HEK293T (cell line): ENCODE measurements around the gene DHRS1.

Experiments used
- CTCF ChIA-PET: fragments of 350-600 bp; formaldehyde crosslinking; extraction: SDS; loops from one replicate; lab custom pipeline; 2021; ENCODE audit warnings: antibody characterized with exemption, inconsistent platforms; lab: Yijun Ruan, JAX
- POLR2A ChIA-PET: fragments of 350-600 bp; formaldehyde crosslinking; extraction: SDS; loops from one replicate; lab custom pipeline; 2020; ENCODE audit warnings: antibody characterized with exemption, inconsistent platforms; lab: Yijun Ruan, JAX
- DNase-seq: peaks from one replicate; pipeline ENCODE4 v3.0.0; 2012; ENCODE audit warnings: mixed read lengths; ENCODE audit errors: extremely low spot score
- ARNT ChIP-seq: fragments of 450-650 bp; IDR thresholded peaks from 2 replicates; pipeline ENCODE4 v1.6.1; 2017; ENCODE audit warnings: mild to moderate bottlenecking
- BHLHE40 ChIP-seq: fragments of 450-650 bp; IDR thresholded peaks from 2 replicates; pipeline ENCODE4 v1.6.1; 2016; ENCODE audit warnings: mild to moderate bottlenecking, moderate library complexity, borderline replicate concordance
- CTBP1 ChIP-seq: fragments of 450-650 bp; IDR thresholded peaks from 2 replicates; pipeline ENCODE4 v1.6.1; 2016; ENCODE audit warnings: borderline replicate concordance
- ELF4 ChIP-seq: fragments of 450-650 bp; IDR thresholded peaks from 2 replicates; pipeline ENCODE4 v1.6.1; 2017; ENCODE audit warnings: antibody characterized with exemption
- FOXA1 ChIP-seq: fragments of 450-650 bp; IDR thresholded peaks from 2 replicates; pipeline ENCODE4 v1.6.1; 2016; ENCODE audit warnings: mild to moderate bottlenecking
- FOXK2 ChIP-seq: fragments of 450-650 bp; IDR thresholded peaks from 2 replicates; pipeline ENCODE4 v1.6.1; 2016; ENCODE audit warnings: mild to moderate bottlenecking
- FOXM1 ChIP-seq: fragments of 450-650 bp; IDR thresholded peaks from 2 replicates; pipeline ENCODE4 v1.6.1; 2017; ENCODE audit warnings: mild to moderate bottlenecking, borderline replicate concordance
- HDGF ChIP-seq: fragments of 450-650 bp; IDR thresholded peaks from 2 replicates; pipeline ENCODE4 v1.6.1; 2017; ENCODE audit warnings: antibody characterized with exemption, borderline replicate concordance
- L3MBTL2 ChIP-seq: fragments of 450-650 bp; conservative IDR thresholded peaks from 2 replicates; pipeline ENCODE4 v1.6.1; 2016; ENCODE audit warnings: mild to moderate bottlenecking
- LEF1 ChIP-seq: fragments of 450-650 bp; IDR thresholded peaks from 2 replicates; pipeline ENCODE4 v1.6.1; 2017; ENCODE audit warnings: mild to moderate bottlenecking, borderline replicate concordance
- NFRKB ChIP-seq: fragments of 450-650 bp; IDR thresholded peaks from 2 replicates; pipeline ENCODE4 v1.6.1; 2016; ENCODE audit warnings: mild to moderate bottlenecking, moderate library complexity
- SP1 ChIP-seq: fragments of 450-650 bp; IDR thresholded peaks from 2 replicates; pipeline ENCODE4 v1.6.1; 2017
- SUZ12 ChIP-seq: fragments of 450-650 bp; IDR thresholded peaks from 2 replicates; pipeline ENCODE4 v1.6.1; 2016; ENCODE audit warnings: mild to moderate bottlenecking
- TARDBP ChIP-seq: fragments of 450-650 bp; IDR thresholded peaks from 2 replicates; pipeline ENCODE4 v1.6.1; 2016
- ZNF384 ChIP-seq: fragments of 450-650 bp; IDR thresholded peaks from 2 replicates; pipeline ENCODE4 v1.6.1; 2016
- TF ChIP-seq, protein P1 (sequence below): fragments of 450-650 bp; IDR thresholded peaks from 2 replicates; pipeline ENCODE4 v1.6.1; 2016

Gene DHRS1

DNA sequence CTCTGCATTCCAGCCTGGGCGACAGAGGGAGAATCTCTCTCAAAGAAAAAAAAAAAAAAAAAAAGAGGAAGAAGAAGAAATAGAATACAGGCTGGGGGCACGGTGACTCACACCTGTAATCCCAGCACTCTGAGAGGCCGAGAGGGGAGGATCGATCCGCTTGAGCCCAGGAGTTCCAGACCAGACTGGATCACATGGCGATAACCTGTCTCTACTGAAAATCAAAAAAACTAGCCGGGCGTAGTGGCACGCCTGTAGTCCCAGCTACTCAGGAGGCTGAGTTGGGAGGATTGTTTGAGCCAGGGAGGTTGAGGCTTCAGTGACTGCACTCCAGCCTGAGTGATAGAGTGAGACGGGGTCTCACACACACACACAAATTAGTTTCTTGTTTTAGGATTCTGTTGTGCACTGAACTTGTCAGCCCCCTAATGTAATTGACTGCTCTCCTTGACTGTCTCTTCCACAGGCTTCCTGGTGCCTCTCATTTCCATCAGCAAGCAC is 56.2 kb downstream of the DHRS1 start:
- no peak for DNase-seq
- POLR2A ChIA-PET, result interaction anchor here (1.1 to 9.3 kb wide), 19 partner anchors 9 to 193 kb away, joined by 3 to 139 read pairs (median 7); partner anchors contain the start of genes CBLN3, CHMP4A, CIDEB and DHRS1
- TF ChIP-seq ZNF384 (peak; percentile 77), FOXM1 (no peak)
- CTCF ChIA-PET, result interaction anchor here (0.6 to 4.2 kb wide), 13 partner anchors 26 to 188 kb away, joined by 3 to 69 read pairs (median 4); partner anchors contain the start of genes CIDEB, DHRS1, NOP9 and RABGGTA

DNA sequence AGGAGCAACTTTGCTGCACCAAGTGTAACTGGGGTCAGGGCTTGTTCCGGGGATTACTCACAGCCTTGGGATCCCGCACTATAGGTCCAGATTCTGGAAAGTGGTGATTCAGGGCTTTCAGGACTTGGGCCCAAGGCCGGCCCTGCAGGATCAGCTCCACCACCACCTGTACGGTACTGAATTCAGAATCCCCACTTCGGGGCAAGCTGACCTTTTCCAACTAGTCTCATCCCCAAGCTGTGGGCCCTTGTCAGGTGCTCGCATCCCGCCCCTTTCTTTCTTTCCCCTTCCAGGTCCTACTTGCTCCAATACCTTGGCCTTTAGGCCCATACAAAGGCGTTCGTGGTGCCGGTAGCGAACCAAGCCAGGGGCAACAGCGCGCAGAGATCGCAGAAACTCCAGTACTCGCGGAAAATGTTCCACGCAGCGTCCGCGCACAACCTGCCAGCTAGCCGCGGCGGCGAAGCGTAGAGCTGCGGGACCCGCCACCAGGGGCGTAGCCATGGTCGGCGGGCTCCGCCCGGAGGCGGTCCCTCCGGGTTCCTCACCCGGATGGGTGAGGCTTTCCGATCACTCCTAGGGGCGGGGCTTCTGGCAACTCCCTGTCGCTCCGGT is 57.6 kb downstream of the DHRS1 start:
- ChIA-PET CTCF (interaction anchor here (0.6 to 4.2 kb wide), 13 partner anchors 19 to 190 kb away, joined by 3 to 69 read pairs (median 4); partner anchors contain the start of genes CIDEB, DHRS1, MDP1 and NOP9), POLR2A (interaction anchor here (0.7 to 9.3 kb wide), 39 partner anchors 9 to 200 kb away, joined by 3 to 139 read pairs (median 6); partner anchors contain the start of genes CBLN3, CHMP4A, CIDEB and DHRS1)
- TF ChIP-seq FOXK2 (no peak), FOXM1 (no peak), CTBP1 (no peak), LEF1 (no peak), L3MBTL2 (no peak), TARDBP (no peak), BHLHE40 (no peak), ELF4 (no peak), SUZ12 (no peak), HDGF (no peak), FOXA1 (no peak), ZNF384 (no peak), SP1 (no peak), NFRKB (no peak), ARNT (no peak)
- TF ChIP-seq, protein P1, sequence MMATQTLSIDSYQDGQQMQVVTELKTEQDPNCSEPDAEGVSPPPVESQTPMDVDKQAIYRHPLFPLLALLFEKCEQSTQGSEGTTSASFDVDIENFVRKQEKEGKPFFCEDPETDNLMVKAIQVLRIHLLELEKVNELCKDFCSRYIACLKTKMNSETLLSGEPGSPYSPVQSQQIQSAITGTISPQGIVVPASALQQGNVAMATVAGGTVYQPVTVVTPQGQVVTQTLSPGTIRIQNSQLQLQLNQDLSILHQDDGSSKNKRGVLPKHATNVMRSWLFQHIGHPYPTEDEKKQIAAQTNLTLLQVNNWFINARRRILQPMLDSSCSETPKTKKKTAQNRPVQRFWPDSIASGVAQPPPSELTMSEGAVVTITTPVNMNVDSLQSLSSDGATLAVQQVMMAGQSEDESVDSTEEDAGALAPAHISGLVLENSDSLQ, result no peak
- DNase-seq, result peak; percentile 93
